Mammary epithelial cell (primary cell): ENCODE data around the gene SLC15A3.

Experiments
- EZH2 ChIP-seq: IDR thresholded peaks from 2 replicates; pipeline ENCODE4 v1.6.1; 2012; ENCODE audit warnings: low read length, inconsistent platforms, borderline replicate concordance
- TF ChIP-seq, protein P1 (sequence below), 2 donors: IDR thresholded peaks in 1 of 2; conservative IDR thresholded peaks in 1 of 2; 2 replicates each; pipeline ENCODE4 v1.5.1; 2011 to 2012; ENCODE audit warnings: inconsistent platforms in 2 of 2, low read length in 2 of 2, mild to moderate bottlenecking in 2 of 2, control low read depth in 1 of 2, low read depth in 1 of 2; ENCODE audit not compliant: insufficient read depth in 1 of 2; ENCODE audit errors: extremely low read depth in 1 of 2

- no peak for TF ChIP-seq EZH2
- TF ChIP-seq, protein P1, sequence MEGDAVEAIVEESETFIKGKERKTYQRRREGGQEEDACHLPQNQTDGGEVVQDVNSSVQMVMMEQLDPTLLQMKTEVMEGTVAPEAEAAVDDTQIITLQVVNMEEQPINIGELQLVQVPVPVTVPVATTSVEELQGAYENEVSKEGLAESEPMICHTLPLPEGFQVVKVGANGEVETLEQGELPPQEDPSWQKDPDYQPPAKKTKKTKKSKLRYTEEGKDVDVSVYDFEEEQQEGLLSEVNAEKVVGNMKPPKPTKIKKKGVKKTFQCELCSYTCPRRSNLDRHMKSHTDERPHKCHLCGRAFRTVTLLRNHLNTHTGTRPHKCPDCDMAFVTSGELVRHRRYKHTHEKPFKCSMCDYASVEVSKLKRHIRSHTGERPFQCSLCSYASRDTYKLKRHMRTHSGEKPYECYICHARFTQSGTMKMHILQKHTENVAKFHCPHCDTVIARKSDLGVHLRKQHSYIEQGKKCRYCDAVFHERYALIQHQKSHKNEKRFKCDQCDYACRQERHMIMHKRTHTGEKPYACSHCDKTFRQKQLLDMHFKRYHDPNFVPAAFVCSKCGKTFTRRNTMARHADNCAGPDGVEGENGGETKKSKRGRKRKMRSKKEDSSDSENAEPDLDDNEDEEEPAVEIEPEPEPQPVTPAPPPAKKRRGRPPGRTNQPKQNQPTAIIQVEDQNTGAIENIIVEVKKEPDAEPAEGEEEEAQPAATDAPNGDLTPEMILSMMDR (conservative IDR thresholded peaks at IDR 0.05 in 1 of 2, IDR thresholded peaks at IDR 0.05 in 1 of 2; ENCODE audit: extremely low read depth in 1 of 2, insufficient read depth in 1 of 2, low read depth in 1 of 2, low read length in 2 of 2) = no peak
Observed at GRCh38 chr11:60952742-60953170, 780 bp upstream of the SLC15A3 start.
